NK-92 treated with Interleukin-12 subunit alpha and Interleukin-12 subunit beta, amount 100 ng/mL, for 24 hours (cell line): ENCODE data around the gene CTBP2.

Experiments
- DNase-seq: peaks from one replicate; lab custom pipeline; 2025; lab: John Stamatoyannopoulos, UW

The CTBP2 gene

DNA sequence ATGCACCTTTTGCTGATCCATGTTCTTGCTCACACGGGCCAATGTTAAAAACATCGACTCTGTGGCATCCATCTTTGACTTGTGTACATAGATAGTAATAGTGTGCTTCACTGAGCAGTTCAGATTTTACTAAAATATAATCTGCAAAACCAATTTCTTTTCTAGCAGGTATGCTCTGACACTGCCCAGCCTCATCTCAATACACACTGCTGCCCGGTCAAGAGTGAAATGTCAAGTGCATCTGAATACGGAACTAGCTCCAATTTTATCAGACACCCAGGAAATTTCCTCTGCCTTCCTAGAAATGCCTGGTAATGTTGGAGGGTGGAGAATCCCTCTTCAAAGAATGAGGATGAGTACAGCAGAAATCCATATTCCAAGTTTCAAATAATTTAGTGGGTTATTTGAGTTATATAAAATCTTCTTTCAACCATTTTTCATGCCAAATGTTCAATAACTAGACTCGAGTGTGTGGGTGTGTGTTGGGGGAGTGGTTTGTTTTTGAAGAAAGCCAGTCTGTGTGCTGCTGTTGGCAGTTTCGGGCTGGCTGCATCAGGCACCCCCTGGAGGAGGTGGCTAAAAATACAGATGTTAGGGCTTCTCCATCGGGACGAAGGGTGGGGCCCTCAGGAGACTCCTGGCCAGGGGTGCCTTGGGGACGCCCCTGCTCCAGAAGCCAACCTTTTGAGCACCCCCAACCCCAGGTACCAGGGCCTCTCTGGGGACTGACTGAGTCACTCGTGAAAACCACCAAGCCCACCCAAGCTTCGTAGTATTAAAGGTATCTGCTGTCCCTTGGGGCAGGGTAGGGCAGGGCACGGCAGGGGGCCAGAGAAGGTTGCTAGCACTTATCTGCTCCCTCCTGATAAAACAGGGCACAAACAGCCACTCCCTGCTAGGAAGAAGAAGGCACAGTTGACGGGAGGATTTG is 15.4 kb downstream of the CTBP2 start:
- DNase-seq = no peak

DNA sequence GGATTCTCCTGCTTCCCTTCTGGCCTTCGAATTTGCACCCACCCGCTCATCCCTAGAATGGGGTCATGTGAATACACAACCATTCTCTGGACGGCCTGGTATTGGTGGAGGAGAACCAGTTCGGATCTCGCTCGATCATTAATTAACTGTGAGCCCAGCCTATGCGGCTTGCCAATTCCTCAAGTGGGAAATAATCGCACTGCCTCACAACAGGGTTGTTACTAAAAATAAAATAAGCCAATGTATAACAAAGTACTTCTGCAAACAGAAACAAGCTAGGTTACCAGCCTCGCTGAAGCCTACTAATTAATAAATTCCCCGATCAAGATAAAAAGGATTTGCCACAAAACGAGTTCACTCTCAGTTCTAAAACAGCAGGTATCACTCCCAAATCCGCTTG is 16.2 kb downstream of the CTBP2 start:
- DNase-seq = no peak

DNA sequence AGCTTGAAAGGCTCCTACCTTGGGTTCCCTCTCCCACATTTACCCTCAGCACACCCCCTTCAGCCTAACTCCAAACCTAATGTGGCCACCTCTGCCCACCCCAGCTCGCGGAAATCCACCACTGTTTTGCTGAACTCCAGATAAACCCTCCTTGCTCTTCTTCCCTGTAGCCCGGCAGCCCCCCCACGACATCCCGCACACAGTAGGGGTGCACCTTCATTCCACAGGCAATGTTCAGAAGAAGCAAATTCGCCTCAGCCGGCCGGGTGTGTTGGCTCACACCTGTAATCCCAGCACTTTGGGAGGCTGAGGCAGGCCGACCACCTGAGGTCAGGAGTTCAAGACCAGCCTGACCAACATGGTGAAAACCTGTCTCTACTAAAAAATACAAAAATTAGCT is 17.4 kb downstream of the CTBP2 start:
- DNase-seq = no peak

DNA sequence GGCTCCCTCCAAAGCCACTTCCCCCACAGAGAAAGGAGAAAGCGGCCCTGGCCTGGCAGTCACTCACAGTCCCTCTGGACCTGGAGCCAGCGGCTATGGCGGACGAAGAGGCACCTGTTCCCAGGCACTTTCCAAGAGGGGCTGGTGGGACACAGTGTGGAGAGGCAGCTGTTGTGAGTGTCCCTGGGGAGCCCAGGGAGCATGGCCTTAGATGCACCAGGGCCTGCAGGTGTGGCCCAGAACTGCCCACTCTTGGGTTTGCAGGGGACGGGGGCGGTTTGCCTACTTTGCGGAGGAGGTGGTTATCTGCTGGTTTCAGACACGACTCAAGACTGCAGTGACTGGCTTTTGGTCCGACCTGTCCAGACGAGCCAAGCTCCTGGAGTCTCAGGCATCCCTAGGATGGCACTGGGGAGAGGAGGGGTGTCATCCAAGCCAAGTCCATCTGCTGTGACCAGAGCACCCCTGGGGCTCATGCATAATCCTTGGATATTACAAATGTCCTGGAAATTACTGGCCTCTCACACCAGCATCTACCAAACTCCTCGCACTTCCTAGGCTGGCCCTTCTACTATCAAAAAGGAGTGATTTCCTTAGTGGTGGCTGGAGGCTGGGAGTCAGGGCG is 18.4 kb downstream of the CTBP2 start:
- DNase-seq = no peak

DNA sequence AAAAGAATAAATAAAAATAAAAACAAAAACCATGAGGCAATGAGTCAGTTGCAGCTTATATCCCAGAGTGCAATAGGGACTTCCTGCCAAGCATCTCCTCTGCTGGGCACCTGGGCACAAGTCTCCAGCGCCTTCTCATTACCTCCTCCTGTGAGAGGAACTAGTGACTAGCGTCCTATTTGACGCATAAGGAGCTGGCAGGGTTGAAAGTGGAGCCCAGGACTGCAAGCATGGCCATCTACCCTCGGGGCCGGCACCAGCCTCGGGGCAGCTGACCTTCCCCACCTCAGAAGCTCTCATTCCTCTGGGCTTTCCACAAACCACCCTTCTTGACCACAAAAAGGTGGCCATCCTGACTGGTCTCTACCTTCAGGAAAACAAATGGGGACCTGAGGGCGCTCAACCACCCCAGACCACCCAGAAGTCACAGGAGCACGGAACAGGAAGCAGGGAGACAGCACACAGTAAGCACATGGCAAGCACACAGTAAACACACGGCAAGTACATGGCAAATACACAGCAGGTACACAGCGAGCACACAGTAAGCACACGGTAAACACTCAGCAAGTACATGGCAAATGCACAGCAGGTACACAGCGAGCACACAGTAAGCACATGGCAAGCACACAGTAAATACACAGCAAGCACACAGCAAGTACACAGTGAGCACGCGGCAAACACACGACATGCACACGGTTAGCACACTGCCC is 19.1 kb downstream of the CTBP2 start:
- DNase-seq = no peak

DNA sequence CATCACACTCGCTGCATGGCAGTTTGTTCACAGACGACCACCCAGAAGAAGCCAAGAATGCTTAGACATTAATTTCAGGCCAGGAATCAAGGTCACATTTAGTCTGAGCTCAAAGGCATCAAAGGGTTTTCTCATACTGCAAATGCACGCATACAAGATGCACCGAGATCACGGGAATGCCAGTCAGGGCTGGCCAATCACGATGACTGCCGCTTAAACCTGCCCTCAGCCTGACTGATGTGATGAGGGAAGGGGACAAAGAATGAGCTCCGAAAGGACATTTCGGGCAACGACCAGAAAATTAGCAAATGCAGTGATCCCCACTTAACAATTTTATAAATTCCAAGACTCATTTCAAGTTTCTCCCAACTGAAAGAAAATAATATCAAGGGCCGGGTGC is 20.2 kb downstream of the CTBP2 start:
- no peak for DNase-seq

DNA sequence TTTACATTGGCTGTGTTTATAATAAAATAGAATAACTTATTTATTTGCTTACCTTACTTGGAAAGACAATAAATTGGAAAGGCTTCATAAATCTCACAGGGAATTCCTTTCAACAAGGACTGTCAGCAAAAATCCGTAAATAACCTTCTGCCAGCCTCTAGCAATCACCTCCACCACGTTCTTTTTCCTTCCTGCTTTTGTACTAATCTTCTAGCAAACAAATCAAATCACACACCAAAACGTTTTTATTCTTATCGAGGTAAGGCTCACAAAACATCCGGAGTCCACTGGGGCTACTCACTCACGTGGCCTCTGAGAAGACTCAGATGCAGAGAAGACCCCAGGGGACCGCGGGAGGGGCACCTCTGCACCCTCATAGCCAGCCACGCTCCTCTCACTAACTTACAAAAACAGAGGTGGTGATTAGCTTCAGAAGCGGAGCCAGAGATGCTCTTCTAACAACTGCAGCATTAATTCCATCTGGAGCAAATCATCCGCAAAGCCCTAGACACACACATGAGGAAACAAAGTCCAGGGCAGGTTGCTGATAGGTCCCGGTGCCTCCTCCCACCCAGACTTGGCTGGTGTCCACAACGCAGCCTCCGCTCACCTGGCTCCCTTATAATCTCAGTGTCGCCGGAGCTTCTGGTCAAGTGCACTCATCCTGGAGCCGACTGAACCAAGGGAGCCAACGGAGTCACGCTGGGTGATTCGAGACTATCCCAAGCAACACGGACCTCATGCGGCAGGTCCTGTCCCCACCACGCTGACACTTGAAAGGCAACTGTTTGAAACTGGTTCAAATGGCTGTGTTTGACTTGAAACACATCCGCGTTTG is 22.5 kb downstream of the CTBP2 start:
- DNase-seq = no peak

DNA sequence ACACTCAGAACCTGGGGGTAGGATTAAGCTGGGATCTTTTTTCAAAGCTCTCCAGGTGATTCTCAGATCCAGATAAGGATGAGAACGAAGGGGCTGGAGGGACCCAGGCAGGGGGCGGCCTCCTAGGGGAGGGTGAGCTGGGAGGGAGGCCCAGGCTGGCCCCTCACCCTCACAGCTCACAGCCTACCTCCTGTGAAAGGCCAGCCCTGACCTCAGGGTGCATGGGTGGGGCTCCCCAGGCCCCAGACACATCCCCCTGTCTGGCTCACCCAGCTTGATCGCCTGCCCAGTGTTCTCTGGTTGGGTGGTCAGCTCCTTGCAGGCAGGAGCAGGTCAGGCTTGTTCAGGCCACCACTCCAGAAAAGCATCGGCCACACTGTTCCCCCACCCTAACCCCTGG is 24.3 kb downstream of the CTBP2 start:
- no peak for DNase-seq

DNA sequence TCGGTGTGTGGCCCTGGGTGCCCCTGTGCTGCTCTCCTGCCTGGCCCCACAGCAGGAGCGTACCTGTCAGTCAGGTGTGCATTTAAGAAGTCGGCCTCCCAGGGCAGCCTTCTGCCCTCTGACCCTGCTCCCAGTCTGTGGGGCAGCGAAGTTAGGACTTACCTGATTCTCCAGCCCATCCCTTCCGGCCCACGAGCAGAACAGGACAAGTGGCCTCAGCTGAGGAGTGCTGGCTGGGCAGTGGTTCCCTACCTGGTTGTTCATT is 24.7 kb downstream of the CTBP2 start:
- no peak for DNase-seq

DNA sequence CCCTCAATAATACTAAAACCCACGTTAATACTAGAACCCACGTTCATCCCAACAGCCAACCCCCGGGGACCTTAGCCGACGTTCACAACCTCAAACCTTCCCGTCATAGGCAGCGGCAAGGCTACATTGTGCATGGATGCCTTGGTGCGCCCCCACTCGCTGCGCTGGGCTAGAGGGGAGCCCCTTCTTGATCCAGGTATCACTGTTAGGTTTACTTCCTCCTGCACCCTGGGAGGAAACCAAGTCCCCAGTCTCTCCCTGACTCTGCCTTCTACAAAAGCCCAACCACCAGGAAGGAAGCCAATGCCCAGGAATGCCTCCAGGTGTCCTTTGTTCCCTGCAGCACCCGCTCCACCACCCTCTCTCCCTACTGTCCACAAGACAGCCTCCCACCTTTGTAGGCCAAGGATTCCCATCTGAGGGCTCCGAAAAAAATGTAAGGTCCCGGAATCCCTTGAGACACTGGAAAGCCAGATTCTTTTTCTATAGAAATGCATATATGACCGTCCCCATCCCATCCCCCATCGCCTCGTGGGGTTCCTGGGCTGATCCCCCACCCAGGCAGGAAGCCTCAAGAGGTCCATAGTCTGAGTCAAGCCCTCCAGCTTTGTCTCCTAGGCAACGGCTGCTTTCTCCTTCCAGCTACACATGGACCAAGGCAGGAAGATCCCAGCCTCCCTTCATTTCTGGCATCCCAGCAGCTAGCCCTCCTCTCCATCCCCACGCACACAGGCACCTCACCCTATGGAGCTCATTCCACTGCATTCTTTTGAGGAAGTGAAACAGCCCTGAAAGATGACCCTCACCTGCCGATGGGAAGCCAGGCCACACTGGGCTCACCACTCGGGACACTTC is 25.2 kb downstream of the CTBP2 start:
- no peak for DNase-seq

DNA sequence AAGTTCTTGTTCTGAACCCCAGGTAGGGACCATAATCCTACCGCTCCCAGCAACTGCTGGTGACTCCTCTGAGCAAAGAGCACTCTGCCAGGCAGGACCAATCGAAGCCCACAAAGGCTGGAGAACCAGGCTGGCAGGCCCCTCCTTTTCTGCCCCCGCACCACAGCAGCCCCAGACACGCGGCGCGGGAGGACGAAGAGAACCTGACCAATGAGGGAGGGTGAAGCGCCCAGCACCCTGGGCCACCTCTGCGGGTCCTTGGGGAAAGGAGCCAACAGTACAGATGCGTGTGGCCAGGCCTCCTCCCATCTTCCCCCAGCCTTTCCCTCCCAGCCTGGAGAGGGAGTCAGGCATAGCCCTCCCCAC is 25.9 kb downstream of the CTBP2 start:
- no peak for DNase-seq

DNA sequence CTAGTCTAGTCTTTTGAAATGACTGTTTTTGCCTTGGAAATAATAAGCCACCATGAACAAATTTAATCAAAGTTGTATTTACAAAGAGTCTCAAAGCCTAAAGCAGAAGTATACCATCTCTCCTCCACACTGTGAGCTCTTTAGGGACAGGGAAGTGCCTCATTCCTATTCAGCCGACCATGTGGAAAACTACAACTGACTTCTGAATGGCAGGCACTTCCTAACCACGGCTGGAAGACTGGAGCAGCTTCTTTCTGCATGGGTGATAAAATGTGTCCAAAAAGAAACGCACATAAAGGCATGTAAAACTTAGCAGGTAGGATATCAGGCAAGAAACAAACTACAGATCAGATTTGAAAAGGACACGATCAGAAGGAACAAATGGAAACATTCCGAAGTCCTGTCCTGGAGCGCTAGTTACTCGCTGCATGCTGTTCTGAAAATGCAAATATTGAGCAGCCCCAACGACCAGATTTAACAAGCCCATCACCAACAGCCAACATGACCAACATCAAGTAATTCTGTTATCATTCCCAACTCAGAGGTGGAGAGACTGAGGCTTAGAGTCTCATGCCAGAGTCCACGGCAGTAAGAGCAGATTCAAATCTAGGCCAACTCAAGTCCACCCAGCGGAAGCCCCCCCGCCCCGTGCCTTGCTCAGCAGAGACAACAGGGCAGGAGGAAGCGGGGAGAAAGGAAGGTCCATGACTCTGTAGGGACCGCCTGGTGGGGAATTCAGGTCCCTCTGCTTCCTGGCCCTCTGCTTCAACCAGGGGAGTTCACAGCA is 26.5 kb downstream of the CTBP2 start:
- no peak for DNase-seq

DNA sequence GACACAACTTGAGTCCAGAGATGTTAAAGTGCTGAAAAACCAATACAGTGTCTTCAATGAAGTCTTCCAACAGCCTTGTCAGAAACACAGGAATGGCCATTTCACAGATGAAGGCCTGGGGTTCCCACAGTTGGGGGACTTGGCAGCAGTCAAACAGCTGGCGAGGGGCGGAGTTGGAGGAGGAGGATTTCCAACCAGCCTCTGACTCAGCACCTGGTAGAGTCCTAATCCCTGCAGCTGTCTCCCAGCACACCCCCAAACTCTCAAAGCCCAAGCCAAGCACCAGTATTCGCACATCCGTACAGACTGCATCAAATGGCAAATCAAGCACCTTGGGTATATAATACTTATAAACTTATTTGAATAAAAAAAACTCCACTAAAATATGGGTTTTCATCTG is 28.0 kb downstream of the CTBP2 start:
- DNase-seq = no peak

DNA sequence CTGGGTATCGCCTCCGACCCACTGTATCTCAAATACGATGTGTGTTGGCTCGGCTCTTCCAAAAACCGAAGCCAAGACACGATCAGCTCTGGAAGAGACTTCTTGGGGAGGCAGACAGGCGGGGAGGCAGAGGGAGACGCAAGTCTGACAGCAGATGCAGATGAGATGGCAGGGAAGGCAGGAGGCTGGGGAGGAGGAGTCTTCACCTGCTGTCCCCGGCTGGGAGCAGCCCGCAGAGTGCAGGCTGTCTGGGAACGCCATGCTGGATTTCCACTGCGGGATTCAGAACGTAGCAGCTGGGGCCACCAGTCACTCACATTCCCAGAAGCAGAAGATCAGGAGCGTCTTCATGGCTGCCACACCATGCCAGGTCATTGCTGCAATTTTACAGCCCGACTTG is 29.4 kb downstream of the CTBP2 start:
- DNase-seq = no peak

DNA sequence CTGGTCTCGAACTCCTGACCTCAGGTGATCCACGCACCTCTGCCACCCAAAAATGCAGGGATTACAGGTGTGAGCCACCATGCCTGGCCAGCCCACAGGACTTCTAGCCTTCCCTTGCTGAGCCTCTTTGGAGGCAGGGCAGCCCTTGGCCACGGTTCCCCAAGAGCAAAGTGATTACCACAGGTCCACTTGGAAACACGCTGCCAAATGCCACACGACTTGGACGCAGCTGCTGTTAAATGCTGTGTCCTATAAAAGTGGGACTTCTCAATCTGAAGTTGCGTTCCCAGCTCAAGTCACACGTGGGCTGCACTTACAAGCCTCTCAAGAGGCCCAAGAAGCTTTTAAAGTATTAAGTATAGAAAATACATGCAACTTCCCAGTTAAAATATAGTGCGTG is 30.1 kb downstream of the CTBP2 start:
- no peak for DNase-seq

DNA sequence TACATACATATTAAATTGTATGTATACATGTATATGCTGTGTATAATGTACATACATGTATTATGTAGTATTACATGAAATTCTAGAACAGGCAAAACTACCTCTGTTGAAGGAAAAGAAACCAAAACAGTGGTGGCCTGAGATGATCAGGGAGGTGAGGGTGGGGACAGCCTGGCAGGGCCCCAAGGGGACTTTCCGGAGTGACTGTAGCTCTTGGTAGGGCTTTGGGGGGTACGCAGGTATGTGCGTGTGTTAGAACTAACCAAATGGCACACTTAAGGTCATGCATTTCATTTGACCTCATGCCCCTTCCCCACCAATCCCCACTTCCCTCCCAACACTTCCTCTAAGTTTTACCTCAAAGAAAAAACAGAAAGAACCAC is 31.3 kb downstream of the CTBP2 start:
- no peak for DNase-seq

DNA sequence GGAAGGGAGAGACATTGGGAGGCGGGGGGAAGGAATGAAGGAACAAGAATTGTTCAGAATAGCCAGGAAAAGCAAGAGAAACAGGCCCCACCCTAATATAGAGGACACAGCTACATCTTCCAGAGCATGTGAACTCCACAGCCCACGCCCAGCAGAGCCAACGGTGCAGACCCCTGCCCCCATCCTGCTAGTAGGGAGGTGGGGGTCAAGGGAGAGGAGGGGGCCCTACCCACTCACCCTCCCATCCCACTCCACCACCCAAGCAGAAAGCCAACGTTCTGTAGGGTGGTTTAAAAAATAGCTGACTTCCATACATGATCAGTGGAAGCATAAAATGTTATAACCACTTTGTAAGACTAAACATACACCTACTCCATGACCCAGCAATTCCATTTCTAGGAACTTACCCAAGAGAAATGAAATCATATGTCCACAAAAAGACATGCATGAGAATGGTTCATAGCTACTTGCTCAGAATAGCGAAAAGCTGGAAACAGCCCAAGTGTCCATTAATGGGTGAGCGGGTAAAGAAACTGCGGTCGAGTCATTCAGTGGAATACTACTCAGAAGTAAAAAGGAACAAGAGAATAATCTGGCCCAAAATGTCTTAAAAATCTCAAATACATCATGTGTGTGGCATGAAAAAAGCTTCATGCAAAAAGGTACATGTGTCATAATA is 31.8 kb downstream of the CTBP2 start:
- no peak for DNase-seq

DNA sequence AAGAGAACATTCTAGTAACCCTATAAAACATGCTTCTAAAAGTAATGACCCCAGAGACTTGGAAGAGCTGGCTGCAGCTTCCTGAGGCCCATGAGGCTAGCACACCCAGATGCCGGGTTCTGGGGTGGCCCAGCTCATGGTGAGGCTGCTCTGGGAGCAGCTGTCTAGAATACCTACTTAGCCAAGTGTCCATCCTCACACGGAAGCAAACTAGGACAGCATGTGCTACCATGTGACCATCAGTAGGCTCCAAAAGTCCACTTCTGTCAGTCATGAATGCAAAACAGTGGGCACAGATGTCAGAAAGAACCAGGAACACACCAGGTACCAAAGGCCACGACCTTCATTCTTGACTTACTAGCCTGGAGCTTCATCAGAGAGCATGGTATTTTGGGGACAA is 32.4 kb downstream of the CTBP2 start:
- no peak for DNase-seq

DNA sequence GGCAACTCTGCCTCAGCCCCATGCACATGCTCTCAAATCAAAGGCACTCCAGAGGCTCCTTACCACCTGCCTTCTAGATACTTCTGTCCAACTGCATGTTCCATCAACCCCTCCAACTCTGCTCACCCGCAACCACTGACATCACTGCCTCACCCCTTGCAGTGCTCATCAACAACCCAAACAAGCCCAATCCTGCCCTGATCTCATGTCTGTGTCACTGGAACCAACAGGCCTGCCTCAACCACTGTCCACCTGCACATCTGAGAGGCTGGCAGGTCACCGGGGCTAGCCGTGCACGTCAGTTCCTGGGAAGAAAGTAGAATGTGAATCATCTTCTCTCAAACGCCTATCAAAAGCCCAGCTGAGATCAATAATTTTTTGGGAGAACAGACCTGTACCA is 33.3 kb downstream of the CTBP2 start:
- no peak for DNase-seq
